ENCODE data around the gene NUP62. TPM values are rescaled to one million over a fixed set of nuclear protein-coding genes. Genes with fewer than 3 reads are reported as not detected.

The NUP62 gene
- total and polyA plus RNA-seq, 2 of the 8 experiments (the other 6 are each of a cell fraction or from before 2014, with no cell fraction given), result 50.0 to 107 TPM

- Histone ChIP-seq H2BK15ac (ENCODE audit: low read length) (no peak overlapping the region), H4K5ac (ENCODE audit: insufficient read length, low read depth, low read length) (no peak overlapping the region), H3K23ac (ENCODE audit: insufficient read length) (no peak overlapping the region), H3K79me1 (ENCODE audit: low read depth, low read length) (peaks cover 5% of the 10 kb centered on the region; the same call in 1 of the 2 replicates), H2BK120ac (replicated peaks; ENCODE audit: low read depth, low read length) (no peak overlapping the region), H2BK20ac (ENCODE audit: low read length) (no peak overlapping the region), H3K36me3 (ENCODE audit: control insufficient read depth in 2 of 4, insufficient read depth in 4 of 4, low read length in 3 of 4) (peaks cover 10 to 25% (median 15%) of the 10 kb centered on the region in 4 experiments; a peak in 7 of 8 replicates), H2AK5ac (ENCODE audit: low read depth, low read length) (no peak overlapping the region), H3K4me2 (ENCODE audit: insufficient read depth in 1 of 2, low read depth in 2 of 2, low read length in 2 of 2) (no peak overlapping the region), H3K4me1 (replicated peaks in 1 of 4; ENCODE audit: control insufficient read depth in 3 of 4, insufficient read depth in 4 of 4, low read length in 3 of 4) (peaks cover 0 to 6% (median 3%) of the 10 kb centered on the region in 4 experiments; a peak in 3 of 7 replicates), H2BK12ac (ENCODE audit: low read depth, low read length) (no peak overlapping the region), H3K79me2 (ENCODE audit: control insufficient read depth in 1 of 2, insufficient read depth in 2 of 2, low read length in 2 of 2) (no peaks in the 10 kb centered on the region; a peak in 1 of 4 replicates), H3K27ac (ENCODE audit: low read depth, low read length) (no peak overlapping the region), H3K9ac (replicated peaks in 1 of 4; ENCODE audit: extremely low read depth in 1 of 4, low read depth in 3 of 4, low read length in 3 of 4) (no peak overlapping the region), H3K4me3 (ENCODE audit: extremely low read depth in 1 of 4, insufficient read depth in 2 of 4, low read depth in 3 of 4, low read length in 4 of 4) (no peak overlapping the region), H2AFZ (ENCODE audit: low read length) (no peak overlapping the region), H2BK5ac (ENCODE audit: low read depth, low read length) (no peak overlapping the region), H3K9me3 (ENCODE audit: insufficient read depth in 2 of 2, low read depth in 1 of 2, low read length in 1 of 2) (no peaks in the 10 kb centered on the region), H3K14ac (ENCODE audit: insufficient read length) (no peak overlapping the region), H3K4ac (replicated peaks; ENCODE audit: insufficient read length, low read depth, low read length) (no peak overlapping the region), H4K91ac (replicated peaks; ENCODE audit: insufficient read length, low read length) (no peak overlapping the region), H3K18ac (ENCODE audit: extremely low read depth, low read length) (no peak overlapping the region), H3K27me3 (replicated peaks in 1 of 4; ENCODE audit: control insufficient read depth in 3 of 4, extremely low read depth in 1 of 4, insufficient read depth in 3 of 4, low read length in 3 of 4) (no peaks in the 10 kb centered on the region; a peak in 1 of 7 replicates), H4K20me1 (replicated peaks in 1 of 2; ENCODE audit: control insufficient read depth in 1 of 2, insufficient read depth in 2 of 2, low read length in 2 of 2) (peaks cover 18% of the 10 kb centered on the region in 2 experiments), H4K8ac (ENCODE audit: extremely low read depth, insufficient read depth, low read length) (peak overlapping the region; percentile 80; the same call in 1 of the 2 replicates), H3K56ac (replicated peaks; ENCODE audit: insufficient read length, low read depth, low read length) (no peak overlapping the region), H3K23me2 (ENCODE audit: low read depth, low read length) (no peaks in the 10 kb centered on the region)
- ChIA-PET CTCF (ENCODE audit: partially characterized antibody) (interaction anchor here (0.9 to 1.0 kb wide), 3 partner anchors 10 to 41 kb away, joined by 3 to 4 read pairs (median 4); no protein-coding TSS in a partner anchor), POLR2A (ENCODE audit: partially characterized antibody) (interaction anchor here (1.0 to 19.2 kb wide), 2 partner anchors 11 to 20 kb away, joined by 3 to 373 read pairs; partner anchors contain the start of genes ATF5 and NUP62)
- WGBS, 2 experiments (ENCODE audit: extremely low coverage in 1 of 2, insufficient coverage in 1 of 2, insufficient read length in 1 of 2, insufficient replicate concordance in 2 of 2, low coverage in 1 of 2, low lambda C conversion rate in 2 of 2, missing lambda C conversion rate in 1 of 2), result 85% methylated on average over 6 of the region's 6 CpGs; no CpG with 5 or more reads in 1 of the 2 experiments
- DNase-seq (ENCODE audit: low read depth in 1 of 2, low spot score in 2 of 2), result no peak
- no peak for FAIRE-seq
- TF ChIP-seq ATF2 (IDR thresholded peaks at IDR 0.05; ENCODE audit: low read length) (no peak), POLR2A (IDR thresholded peaks at IDR 0.05; ENCODE audit: control extremely low read depth in 1 of 2, low read depth in 2 of 2, low read length in 2 of 2) (no peak)
Measured at GRCh38 chr19:49904136-49904535, 25.2 kb downstream of the NUP62 start.

Measured in H1 (cell line).